NCI-H748 (cell line): ENCODE measurements around the gene RAPGEF4.
"Not testable (repeated sequence)": the region's sequence is repeated elsewhere in the genome, so short reads cannot be mapped to it uniquely, and the experiment has no call there.

ENCODE experiments used
- DNase-seq: peaks from one replicate; lab custom pipeline; 2025; ENCODE audit not compliant: unreplicated experiment; lab: John Stamatoyannopoulos, UW

Gene RAPGEF4

GRCh38 chr2:172770887-172771286 is 35.2 kb downstream of the RAPGEF4 start:
- no peak for DNase-seq

GRCh38 chr2:172772633-172773032 is 37.0 kb downstream of the RAPGEF4 start:
- DNase-seq: no peak

GRCh38 chr2:172774302-172774701 is 38.7 kb downstream of the RAPGEF4 start:
- no peak for DNase-seq

GRCh38 chr2:172775319-172775718 is 39.7 kb downstream of the RAPGEF4 start:
- DNase-seq: no peak

GRCh38 chr2:172777431-172777830 is 41.8 kb downstream of the RAPGEF4 start:
- DNase-seq: no peak

- no peak for DNase-seq
These were observed 47.0 kb downstream of the RAPGEF4 start for GRCh38 chr2:172782506-172783164.

GRCh38 chr2:172783165-172783898 is 47.7 kb downstream of the RAPGEF4 start:
- DNase-seq: no peak

- no peak for DNase-seq
These were observed 53.2 kb downstream of the RAPGEF4 start for GRCh38 chr2:172788871-172789270.

- no peak for DNase-seq
These were observed 54.8 kb downstream of the RAPGEF4 start for GRCh38 chr2:172790404-172790803.

GRCh38 chr2:172791953-172792352 is 56.3 kb downstream of the RAPGEF4 start:
- DNase-seq: no peak

- DNase-seq: no peak
These were observed 57.1 kb downstream of the RAPGEF4 start for GRCh38 chr2:172792711-172793110.

- DNase-seq: not testable (repeated sequence)
These were observed 67.7 kb downstream of the RAPGEF4 start for GRCh38 chr2:172803308-172803707.

GRCh38 chr2:172804423-172804822 is 68.8 kb downstream of the RAPGEF4 start:
- no peak for DNase-seq

- DNase-seq: peak; percentile 72
These were observed 70.8 kb downstream of the RAPGEF4 start for GRCh38 chr2:172806493-172806892.

GRCh38 chr2:172806996-172807395 is 71.4 kb downstream of the RAPGEF4 start:
- no peak for DNase-seq

GRCh38 chr2:172808156-172808555 is 72.5 kb downstream of the RAPGEF4 start:
- peak; percentile 38 for DNase-seq

- no peak for DNase-seq
These were observed 75.4 kb downstream of the RAPGEF4 start for GRCh38 chr2:172811027-172811426.

- DNase-seq: no peak
These were observed 76.6 kb downstream of the RAPGEF4 start for GRCh38 chr2:172812158-172812744.

- DNase-seq: peak; percentile 36
These were observed 77.8 kb downstream of the RAPGEF4 start for GRCh38 chr2:172813314-172813888.

- no peak for DNase-seq
These were observed 81.8 kb downstream of the RAPGEF4 start for GRCh38 chr2:172817411-172817810.

- no peak for DNase-seq
These were observed 84.3 kb downstream of the RAPGEF4 start for GRCh38 chr2:172819943-172820342.
